KMS-11 (cell line): ENCODE results near the gene DYRK1A.

ENCODE experiments used
- H2AFZ ChIP-seq: fragments of 200-600 bp; sonication (generic); 2 replicates; pipeline ENCODE4 v1.6.1; 2016; ENCODE audit warnings: antibody characterized with exemption, mixed run types, low read depth
- H3K27ac ChIP-seq: fragments of 200-600 bp; sonication (generic); 2 replicates; pipeline ENCODE4 v1.6.1; 2016; ENCODE audit warnings: mild to moderate bottlenecking, mixed run types
- H3K27me3 ChIP-seq: fragments of 200-600 bp; sonication (generic); 2 replicates; pipeline ENCODE4 v1.6.1; 2017; ENCODE audit warnings: mild to moderate bottlenecking, low read depth, mixed run types, moderate library complexity; ENCODE audit not compliant: insufficient read depth
- H3K36me3 ChIP-seq: fragments of 200-600 bp; sonication (generic); 2 replicates; pipeline ENCODE4 v1.6.1; 2017; ENCODE audit warnings: mild to moderate bottlenecking, mixed run types; ENCODE audit not compliant: insufficient read depth
- H3K4me1 ChIP-seq: fragments of 200-600 bp; sonication (generic); 2 replicates; pipeline ENCODE4 v1.6.1; 2016; ENCODE audit warnings: mild to moderate bottlenecking, low read depth, mixed run types; ENCODE audit not compliant: poor library complexity, severe bottlenecking
- H3K4me2 ChIP-seq: fragments of 200-600 bp; sonication (generic); 2 replicates; pipeline ENCODE4 v1.7.0; 2016; ENCODE audit warnings: mild to moderate bottlenecking, mixed run types
- H3K4me3 ChIP-seq: fragments of 200-600 bp; sonication (generic); IDR thresholded peaks from 2 replicates; pipeline ENCODE4 v1.6.1; 2017; ENCODE audit warnings: low read depth, low read length, mixed read lengths; ENCODE audit not compliant: insufficient read depth
- H3K79me2 ChIP-seq: fragments of 200-600 bp; sonication (generic); 2 replicates; pipeline ENCODE4 v1.6.1; 2016; ENCODE audit warnings: low read depth, mixed run types; ENCODE audit not compliant: insufficient read depth
- H3K9ac ChIP-seq: fragments of 200-600 bp; sonication (generic); 2 replicates; pipeline ENCODE4 v1.6.1; 2016; ENCODE audit warnings: mild to moderate bottlenecking, mixed run types
- H4K20me1 ChIP-seq: fragments of 200-600 bp; sonication (generic); 2 replicates; pipeline ENCODE4 v1.6.1; 2016; ENCODE audit warnings: mild to moderate bottlenecking, mixed run types; ENCODE audit not compliant: insufficient read depth
- TF ChIP-seq, protein P1 (sequence below): fragments of 200-600 bp; sonication (generic); conservative IDR thresholded peaks from 2 replicates; pipeline ENCODE4 v1.6.1; 2017; ENCODE audit warnings: low read depth, mild to moderate bottlenecking, antibody characterized with exemption, low read length, moderate library complexity, mixed read lengths

The DYRK1A gene

DNA sequence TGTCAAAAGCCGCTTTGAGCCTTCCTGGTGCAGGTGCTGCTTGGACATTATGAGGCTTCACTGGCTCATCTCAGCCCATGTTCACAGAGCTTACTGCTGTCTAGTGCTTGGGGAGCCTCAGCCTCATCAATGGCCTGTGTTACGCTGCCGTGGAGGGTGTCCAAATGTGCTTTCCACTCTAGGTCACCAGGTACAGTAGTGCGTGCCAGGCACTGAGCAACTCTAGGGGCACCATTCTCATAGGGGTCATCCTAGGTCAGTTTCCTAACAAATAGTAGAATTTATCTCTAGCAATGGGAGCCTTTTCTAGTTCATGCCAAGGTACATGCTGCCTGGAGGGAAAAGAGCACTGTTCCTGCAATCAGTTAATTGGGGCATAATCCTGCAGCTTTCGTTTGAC, 193.8 kb downstream of the DYRK1A start:
- H3K4me3 ChIP-seq: no peak overlapping the region
- no peaks in the 10 kb centered on the region for H3K27me3 ChIP-seq
- no peaks in the 10 kb centered on the region for H3K36me3 ChIP-seq
- TF ChIP-seq, protein P1, sequence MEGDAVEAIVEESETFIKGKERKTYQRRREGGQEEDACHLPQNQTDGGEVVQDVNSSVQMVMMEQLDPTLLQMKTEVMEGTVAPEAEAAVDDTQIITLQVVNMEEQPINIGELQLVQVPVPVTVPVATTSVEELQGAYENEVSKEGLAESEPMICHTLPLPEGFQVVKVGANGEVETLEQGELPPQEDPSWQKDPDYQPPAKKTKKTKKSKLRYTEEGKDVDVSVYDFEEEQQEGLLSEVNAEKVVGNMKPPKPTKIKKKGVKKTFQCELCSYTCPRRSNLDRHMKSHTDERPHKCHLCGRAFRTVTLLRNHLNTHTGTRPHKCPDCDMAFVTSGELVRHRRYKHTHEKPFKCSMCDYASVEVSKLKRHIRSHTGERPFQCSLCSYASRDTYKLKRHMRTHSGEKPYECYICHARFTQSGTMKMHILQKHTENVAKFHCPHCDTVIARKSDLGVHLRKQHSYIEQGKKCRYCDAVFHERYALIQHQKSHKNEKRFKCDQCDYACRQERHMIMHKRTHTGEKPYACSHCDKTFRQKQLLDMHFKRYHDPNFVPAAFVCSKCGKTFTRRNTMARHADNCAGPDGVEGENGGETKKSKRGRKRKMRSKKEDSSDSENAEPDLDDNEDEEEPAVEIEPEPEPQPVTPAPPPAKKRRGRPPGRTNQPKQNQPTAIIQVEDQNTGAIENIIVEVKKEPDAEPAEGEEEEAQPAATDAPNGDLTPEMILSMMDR: no peak
- H3K4me2 ChIP-seq: no peak overlapping the region
- peaks cover 25% of the 10 kb centered on the region for H3K4me1 ChIP-seq
- H3K9ac ChIP-seq: no peak overlapping the region
- H2AFZ ChIP-seq: no peak overlapping the region
- H3K27ac ChIP-seq: no peak overlapping the region
- peaks cover 29% of the 10 kb centered on the region; the same call in 1 of the 2 replicates for H3K79me2 ChIP-seq
- no peaks in the 10 kb centered on the region for H4K20me1 ChIP-seq

DNA sequence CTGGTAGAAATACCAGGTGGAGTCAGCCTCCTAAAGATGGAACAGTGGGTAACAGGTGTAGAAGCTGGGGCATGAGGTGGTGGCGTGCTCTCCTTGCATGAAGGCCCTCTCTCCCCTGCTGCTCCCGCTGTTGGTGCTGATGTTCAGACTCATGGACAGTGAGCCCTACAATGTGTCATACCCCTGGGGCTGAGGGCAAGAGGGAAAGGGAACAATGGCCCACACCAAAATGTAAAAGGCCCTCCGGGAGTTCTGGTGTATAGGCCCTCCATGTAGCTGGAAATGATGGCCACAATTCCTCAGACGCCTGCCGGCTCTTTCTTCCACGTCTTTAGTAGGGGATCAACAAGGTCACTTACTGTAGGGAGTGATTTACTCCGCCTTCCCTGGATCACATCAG, 194.9 kb downstream of the DYRK1A start:
- Histone ChIP-seq H3K27me3 (no peaks in the 10 kb centered on the region), H3K4me3 (no peak overlapping the region), H4K20me1 (no peaks in the 10 kb centered on the region), H3K4me1 (peaks cover 34% of the 10 kb centered on the region), H3K79me2 (peaks cover 40% of the 10 kb centered on the region; the same call in 1 of the 2 replicates), H3K4me2 (no peak overlapping the region), H3K36me3 (no peaks in the 10 kb centered on the region), H3K9ac (no peak overlapping the region), H2AFZ (no peak overlapping the region), H3K27ac (no peak overlapping the region)
- TF ChIP-seq, protein P1: no peak

DNA sequence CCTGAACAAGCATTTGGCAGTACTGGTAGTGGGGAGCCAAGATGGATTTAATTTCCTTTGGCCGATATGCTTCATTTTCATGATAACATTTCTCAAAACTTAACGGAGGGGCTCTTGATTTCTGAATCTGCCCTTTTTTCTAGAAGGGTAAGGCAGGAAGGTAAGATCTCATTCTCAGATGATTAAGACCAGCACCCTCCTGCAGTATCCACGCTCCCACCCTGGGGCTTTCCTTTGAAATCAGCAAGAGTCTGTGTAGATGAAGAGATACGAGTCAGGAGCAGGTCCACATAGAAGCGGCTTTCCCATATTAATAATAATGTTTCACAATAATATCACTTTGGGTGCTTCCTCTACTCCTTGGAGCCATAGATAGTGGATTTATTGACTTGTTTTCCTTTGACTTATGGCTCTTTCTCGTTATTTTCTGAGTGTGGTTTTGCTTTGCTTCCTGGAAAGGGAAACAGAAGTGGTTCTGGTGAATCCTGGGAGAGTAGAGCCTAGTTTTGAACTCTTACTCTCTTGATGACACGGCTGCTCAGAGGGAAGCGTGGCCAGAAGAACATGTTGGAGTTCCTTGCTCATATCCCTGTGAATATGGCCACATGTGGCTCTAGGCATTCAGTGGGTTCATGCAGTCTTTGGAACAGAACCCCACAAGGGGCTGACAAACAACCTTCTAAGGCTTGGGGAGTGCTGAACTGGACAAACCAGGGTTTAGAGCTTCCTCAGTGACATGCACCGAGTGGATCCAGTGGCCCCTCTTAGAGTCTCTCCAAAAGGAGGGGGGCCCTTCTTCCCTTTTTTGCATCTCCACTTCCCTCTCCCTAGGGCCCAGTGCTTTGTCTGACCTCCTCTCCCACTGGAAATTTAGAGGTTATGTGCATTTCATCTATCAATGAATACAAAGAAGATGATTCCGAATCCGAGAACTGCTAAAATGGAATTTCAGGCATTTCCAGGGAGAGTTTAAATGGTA, 195.7 kb downstream of the DYRK1A start:
- peaks cover 32% of the 10 kb centered on the region for H3K4me1 ChIP-seq
- peak overlapping the region; percentile 98; the same call in 1 of the 2 replicates for H3K4me2 ChIP-seq
- TF ChIP-seq, protein P1: no peak
- no peaks in the 10 kb centered on the region for H3K27me3 ChIP-seq
- peaks cover 47% of the 10 kb centered on the region; the same call in 1 of the 2 replicates for H3K79me2 ChIP-seq
- no peaks in the 10 kb centered on the region for H3K36me3 ChIP-seq
- H3K4me3 ChIP-seq: peak overlapping the region; percentile 17
- H3K27ac ChIP-seq: peak overlapping the region; percentile 98
- H4K20me1 ChIP-seq: no peaks in the 10 kb centered on the region
- H3K9ac ChIP-seq: peak overlapping the region; percentile 94; the same call in 1 of the 2 replicates
- no peak overlapping the region for H2AFZ ChIP-seq

DNA sequence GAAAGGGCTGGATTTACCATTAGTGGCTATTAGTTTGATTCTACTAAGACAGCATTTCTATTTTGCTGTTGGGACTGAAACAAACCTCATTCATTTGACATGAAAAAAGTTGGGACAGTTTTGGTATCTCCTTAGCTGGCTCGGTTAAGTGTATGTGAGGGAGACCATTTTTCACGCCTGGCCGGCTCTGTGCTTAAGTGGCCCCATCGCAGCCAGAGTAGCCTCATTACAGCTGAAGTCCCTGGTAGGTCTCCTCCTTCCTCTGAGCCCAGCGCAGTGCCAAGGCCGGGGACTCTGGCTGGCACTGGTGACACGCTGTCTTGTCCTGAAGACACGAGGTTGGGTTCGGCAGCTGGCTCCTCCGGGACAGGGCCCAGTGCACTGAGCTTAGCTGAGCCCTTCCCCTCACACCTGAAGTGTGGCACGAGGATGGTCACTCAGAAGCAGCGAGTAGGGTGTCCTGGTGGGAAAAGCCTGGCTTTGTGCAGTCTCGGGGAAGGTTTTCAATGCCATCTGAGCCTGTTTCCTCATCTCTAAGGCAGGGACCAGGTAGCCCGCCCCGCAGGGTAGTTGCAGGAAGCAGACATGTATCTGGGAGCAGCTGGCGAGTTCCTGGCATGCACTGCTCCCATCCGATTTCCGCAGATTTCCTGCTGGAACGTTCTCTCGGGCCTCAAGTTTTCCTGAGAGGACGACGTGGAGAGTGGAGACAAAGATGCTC, 196.5 kb downstream of the DYRK1A start:
- H3K27ac ChIP-seq: peak overlapping the region; percentile 98
- peak overlapping the region; percentile 98 for H3K4me2 ChIP-seq

More for the DNA sequence above, 196.5 kb downstream of the DYRK1A start:
- H3K79me2 ChIP-seq: peaks cover 52% of the 10 kb centered on the region; the same call in 1 of the 2 replicates
- peak overlapping the region; percentile 94 for H3K9ac ChIP-seq
- peaks cover 26% of the 10 kb centered on the region for H3K4me1 ChIP-seq
- H3K36me3 ChIP-seq: no peaks in the 10 kb centered on the region
- peak overlapping the region; percentile 17 for H3K4me3 ChIP-seq
- no peaks in the 10 kb centered on the region for H4K20me1 ChIP-seq
- peak overlapping the region; percentile 94 for H2AFZ ChIP-seq
- TF ChIP-seq, protein P1: no peak
- no peaks in the 10 kb centered on the region for H3K27me3 ChIP-seq
